Hypothalamus (tissue), 51 donors: ENCODE data around the gene DENND5B.
"Not testable (repeated sequence)": the region's sequence is repeated elsewhere in the genome, so short reads cannot be mapped to it uniquely, and the experiment has no call there.

ENCODE experiments used
- DNase-seq, 51 donors: peaks; one replicate each; lab custom pipeline; 2025; lab: John Stamatoyannopoulos, UW

The DENND5B gene

GRCh38 chr12:31590642-31591379 lies at the start of gene DENND5B:
DENND5B (minus strand) TSS chr12:31591136; CDS start chr12:31590832, 304 bp downstream.
- peak; percentile 39 to 91 (median 77) for DNase-seq

GRCh38 chr12:31634620-31635019 lies 43.7 kb upstream of the DENND5B start:
- DNase-seq, result no peak

DNA sequence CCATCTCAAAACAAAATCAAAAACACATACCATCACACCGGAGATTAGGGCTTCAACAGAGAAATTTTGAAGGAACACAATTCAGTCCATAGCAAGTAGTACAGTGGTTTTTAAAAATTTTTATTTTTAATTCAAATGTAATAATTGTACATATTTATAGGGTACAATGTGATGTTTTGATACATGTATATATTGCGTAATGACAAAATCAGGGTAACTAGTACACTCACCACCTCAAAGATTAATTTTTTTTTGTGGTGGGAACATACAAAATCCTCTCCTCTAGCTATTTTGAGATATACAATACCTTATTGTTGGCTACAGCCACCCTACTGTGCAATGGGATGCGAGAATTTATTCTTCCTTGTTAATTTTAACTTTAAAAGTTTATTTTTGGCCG lies 42.5 kb upstream of the DENND5B start:
- no peak for DNase-seq

DNA sequence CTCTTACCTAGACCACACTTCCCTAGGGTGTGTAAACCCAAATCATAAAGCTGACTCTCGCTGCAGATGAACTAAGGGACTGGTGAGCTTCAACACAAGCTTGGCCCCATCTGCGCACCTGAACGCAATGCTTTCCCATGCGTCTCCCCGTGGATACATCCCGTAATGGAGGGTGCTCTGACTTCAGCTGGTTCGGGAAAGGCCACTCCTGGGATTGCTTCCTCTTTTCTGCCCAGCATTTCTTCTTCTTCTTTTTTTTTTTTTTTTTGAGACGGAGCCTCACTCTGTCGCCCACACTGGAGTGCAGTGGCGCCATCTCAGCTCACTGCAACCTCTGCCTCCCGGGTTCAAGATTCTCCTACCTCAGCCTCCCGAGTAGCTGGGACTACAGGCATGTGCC lies 40.9 kb upstream of the DENND5B start:
- DNase-seq, result no peak

DNA sequence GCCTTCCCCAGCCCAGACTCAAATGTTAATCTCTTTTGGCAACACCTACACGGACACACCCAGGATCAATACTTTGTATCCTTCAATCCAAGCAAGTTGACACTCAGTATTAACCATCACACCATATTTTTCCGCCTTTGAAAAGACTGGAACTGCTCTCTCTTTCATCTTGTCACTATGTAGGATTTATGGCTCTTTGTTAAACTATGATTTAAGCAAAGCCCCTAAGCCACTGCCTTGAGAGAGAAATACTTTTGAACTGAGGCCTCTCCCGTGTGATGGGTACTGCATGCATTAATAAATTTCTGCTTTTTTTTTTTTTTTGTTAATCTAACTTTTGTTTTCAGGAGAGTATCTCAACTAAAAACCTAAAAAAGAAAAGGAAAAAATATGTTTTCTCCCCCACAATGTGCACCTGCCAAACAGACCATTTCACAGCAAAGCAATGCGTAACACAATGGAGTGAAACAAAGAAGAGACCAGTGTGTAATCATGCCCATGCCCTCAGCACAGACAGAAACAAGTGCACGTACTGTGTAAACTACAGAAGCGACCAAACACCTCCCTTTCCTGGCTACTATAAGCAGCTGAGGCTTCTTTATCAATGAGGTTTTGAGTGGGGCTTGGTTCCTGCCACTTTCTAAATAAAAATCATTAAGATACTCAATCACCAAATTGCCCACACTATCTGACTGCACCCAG lies 40.2 kb upstream of the DENND5B start:
- no peak for DNase-seq

DNA sequence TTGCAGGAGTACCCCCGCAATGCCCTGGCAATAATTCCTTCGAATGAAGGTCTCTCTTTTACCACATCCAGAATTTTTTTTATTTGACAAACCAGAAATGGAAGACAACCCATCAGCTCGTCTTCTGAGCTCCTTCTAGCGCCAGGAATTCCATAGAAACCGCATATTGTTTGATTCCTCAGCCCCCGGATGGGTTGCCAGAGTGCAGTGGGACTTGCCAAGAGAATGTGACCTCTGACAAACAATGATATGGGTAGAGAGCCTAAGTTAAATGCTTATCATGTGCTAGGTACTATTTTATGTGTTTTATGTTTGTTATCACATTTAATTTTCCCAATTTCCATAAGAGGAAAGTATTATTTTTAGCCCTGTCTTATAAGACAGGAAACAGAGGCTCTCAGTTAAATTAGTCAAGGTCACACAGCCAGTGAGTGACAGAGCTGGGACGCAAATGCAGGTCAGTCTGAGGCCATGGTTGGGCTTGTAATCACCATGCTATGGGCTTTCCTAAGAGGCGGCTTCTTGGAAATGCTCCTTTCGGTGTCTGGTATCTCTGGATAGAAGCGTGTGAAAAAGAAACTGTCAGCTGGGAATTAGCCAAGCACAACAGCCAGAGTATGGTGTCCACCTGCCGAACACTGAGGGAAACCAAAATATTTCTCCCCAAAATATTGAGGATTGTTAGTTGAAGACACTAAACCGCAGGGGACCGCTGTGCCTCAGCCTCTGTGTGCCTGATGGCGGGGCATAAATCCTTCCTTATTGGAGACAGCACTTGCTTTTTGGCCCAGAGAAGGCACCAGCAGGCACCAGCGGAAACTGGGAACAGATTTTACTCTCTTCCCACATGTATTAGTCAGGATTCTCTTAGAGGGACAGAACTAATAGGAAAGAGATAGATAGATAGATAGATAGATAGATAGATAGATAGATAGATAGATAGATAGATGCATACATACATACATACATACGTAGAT lies 39.1 kb upstream of the DENND5B start:
- DNase-seq, result no peak

DNA sequence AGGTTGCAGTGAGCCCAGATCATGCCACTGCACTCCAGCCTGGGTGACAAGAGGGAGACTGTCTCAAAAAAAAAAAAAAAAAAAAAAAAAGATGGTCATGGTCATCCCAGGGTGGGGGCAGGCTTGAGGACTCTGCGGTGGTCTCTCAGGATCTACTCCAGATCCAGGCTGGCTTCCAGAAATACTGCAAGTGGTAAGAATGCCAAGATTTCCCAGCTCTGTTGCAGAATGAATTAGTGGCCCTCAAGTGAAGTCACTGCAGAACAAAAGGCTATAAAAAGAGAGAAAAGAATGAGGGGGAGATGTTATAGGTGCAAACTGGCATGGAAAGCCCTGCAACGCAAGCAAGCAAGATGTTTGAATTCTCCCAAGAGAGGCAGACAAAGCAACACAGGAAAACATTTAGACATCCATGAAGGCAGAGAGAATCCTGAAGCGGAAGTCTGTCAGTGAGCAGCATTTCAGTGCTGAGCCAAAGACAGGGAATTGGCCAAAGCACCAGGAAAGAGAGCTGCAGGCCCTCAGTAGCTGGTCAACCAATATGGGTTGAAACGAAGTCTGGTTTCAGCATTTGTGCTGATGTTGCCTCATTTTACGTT lies 36.6 kb upstream of the DENND5B start:
- DNase-seq, result no peak

DNA sequence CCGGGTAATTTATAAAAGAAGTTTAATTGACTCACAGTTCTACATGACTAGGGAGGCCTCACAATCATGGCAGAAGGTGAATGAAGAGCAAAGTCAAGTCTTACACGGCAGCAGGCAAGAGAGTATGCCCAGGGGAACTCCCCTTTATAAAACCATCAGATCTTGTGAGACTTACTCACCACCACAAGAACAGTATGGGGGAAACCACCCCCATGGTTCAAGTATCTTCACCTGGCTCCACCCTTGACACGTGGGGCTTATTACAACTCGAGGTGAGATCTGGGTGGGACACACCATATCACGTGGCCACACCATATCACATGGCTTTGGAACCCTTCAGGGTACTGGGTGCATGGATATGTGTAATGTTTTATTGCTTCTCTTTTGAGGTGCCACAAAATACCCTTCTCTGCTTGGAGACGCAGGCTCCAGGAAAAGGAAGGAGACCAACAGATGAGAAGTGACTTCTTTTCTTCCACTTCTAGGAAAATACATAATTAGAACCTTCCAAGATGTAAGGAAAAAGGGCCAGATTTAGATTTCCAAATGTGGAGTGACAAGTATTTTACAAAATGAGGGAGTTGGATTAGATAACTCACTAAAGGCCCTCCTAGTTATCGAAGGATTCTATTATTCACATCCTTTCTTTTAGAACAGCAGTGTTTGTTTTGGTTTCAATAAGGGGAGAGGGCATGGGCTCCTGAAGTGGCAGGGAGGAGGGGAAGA lies 35.5 kb upstream of the DENND5B start:
- no peak for DNase-seq

GRCh38 chr12:31622038-31622437 lies 31.1 kb upstream of the DENND5B start:
- DNase-seq, result no peak

DNA sequence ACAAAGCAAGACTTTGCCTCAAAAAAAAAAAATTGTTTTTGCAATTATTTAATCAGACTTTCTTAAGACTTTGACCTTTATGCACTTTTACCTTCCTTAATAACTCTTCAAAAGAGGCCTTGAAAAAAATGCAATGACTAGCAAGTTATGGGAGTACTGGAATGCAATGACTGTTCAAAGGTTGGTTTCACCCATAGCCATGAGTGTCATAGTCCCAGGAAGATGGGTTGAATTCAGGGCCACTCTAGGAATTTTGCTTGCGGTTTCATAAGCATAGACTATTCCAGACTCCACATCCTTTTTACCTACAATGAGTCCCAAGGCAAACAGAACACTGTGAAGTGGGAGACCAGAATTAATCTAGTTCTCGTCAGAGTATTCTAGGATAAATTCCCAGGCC lies 29.4 kb upstream of the DENND5B start:
- DNase-seq, result no peak

- DNase-seq, result no peak
Measured at GRCh38 chr12:31618228-31619025, 27.5 kb upstream of the DENND5B start.

- no peak for DNase-seq
Measured at GRCh38 chr12:31612819-31613218, 21.9 kb upstream of the DENND5B start.

DNA sequence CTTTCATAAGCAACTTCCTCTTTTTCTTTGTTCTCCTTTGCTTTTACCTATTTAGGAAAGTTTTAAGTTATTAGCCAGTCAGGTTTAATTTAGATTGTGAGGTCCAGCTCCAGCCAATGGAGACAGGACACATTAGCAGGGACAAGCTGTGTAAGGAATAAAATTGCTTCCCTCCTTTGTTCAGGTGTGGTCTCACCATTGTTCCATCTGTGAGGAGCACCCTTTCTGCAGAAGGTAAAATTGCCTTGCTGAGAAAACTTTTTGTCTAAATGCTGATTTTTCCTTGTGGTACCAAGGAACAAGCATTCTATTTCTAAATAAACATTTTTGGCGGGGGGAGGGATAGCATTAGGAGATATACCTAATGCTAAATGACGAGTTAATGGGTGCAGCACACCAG lies 17.4 kb upstream of the DENND5B start:
- not testable (repeated sequence) for DNase-seq

DNA sequence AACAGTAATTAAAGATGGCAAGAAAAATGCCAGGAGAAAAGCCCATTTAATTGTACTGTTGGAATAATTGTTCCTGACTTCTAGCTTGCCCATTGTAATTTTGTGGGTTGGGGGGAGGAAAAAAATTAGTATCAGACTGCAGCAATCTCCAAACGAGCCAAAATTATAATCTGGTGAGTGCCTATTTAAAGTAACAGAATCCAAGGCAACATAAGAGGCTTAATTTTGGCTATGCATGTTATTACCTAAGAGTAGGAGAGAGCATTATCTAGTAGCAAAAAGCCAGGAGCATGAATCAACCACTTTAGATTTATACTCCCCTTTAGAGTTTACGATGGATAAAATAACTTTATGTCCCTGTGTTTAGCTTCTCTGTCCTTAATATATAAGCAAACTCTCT lies 14.6 kb upstream of the DENND5B start:
- DNase-seq, result no peak

- no peak for DNase-seq
Measured at GRCh38 chr12:31603546-31604009, 12.6 kb upstream of the DENND5B start.

DNA sequence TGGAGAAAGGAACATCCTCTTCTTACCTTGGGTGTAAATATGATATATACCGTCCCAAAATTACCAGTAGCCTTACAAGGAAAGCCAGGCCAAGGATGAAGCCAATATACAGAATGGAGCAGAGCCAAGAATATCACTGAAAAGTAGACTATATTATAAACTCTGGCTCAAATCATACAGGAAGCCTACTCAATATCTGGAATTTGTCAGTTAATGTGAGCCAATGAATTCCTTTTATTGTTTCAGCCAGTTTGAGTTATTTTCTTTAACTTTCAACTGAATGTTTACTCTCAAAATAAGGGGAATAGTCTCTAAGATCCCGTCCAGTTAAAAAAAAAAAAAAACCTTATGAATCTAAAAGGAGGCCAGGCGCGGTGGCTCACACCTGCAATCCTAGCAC lies 9.8 kb upstream of the DENND5B start:
- no peak for DNase-seq

GRCh38 chr12:31600252-31600651 lies 9.3 kb upstream of the DENND5B start:
- DNase-seq, result no peak

- no peak for DNase-seq
Measured at GRCh38 chr12:31599053-31599452, 8.1 kb upstream of the DENND5B start.

DNA sequence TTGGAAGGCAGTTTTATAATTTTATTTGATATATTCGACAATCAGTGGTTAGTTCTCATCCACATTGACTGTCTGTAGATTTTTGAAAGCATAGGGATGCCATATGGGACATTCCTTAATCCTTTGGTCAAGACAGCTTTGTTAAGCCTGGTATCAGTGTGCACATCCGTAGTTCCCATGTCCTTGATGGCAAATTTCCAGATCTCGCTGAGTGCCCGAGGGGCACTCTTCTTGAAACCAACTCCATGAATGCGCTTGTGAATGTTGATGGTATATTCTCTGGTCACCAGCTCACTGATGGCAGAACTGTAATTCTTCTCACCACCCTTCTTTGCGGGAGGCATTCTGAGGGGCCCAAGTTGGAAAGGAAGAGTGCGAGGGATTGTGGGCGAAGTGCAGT lies 6.1 kb upstream of the DENND5B start:
- no peak for DNase-seq
